ENCODE data around the gene CRYBG1.
"Not testable (repeated sequence)": the region's sequence is repeated elsewhere in the genome, so short reads cannot be mapped to it uniquely, and the experiment has no call there.

Gene CRYBG1

GRCh38 chr6:106588937-106589336 lies 228.4 kb downstream of the CRYBG1 start:
- POLR2A ChIA-PET; H3K4me1 ChIP-seq (ENCODE audit: control extremely low read depth in 1 of 4, control insufficient read depth in 4 of 4, insufficient read depth in 4 of 4, low read length in 3 of 4); H3K4me3 ChIP-seq (ENCODE audit: control insufficient read depth in 1 of 7, extremely low read depth in 1 of 7, insufficient read depth in 4 of 7, low read depth in 2 of 7, low read length in 6 of 7); DNase-seq; H3K27me3 ChIP-seq (replicated peaks in 2 of 5; ENCODE audit: control insufficient read depth in 4 of 5, insufficient read depth in 5 of 5, low read length in 4 of 5); CTCF ChIA-PET; H3K27ac ChIP-seq (ENCODE audit: insufficient read depth in 1 of 2, low read depth in 1 of 2, low read length in 2 of 2, poor library complexity in 1 of 2, severe bottlenecking in 2 of 2); H3K9me3 ChIP-seq (ENCODE audit: control extremely low read depth in 1 of 5, control insufficient read depth in 4 of 5, insufficient read depth in 2 of 5, low read depth in 1 of 5, low read length in 4 of 5): not testable (repeated sequence)
- WGBS (ENCODE audit: insufficient coverage), result 64% methylated on average over 2 of the region's 5 CpGs
- H3K36me3 ChIP-seq (ENCODE audit: control insufficient read depth in 4 of 4, insufficient read depth in 4 of 4, low read length in 3 of 4), result peaks cover 4 to 20% (median 10%) of the 10 kb centered on the region in 4 experiments

DNA sequence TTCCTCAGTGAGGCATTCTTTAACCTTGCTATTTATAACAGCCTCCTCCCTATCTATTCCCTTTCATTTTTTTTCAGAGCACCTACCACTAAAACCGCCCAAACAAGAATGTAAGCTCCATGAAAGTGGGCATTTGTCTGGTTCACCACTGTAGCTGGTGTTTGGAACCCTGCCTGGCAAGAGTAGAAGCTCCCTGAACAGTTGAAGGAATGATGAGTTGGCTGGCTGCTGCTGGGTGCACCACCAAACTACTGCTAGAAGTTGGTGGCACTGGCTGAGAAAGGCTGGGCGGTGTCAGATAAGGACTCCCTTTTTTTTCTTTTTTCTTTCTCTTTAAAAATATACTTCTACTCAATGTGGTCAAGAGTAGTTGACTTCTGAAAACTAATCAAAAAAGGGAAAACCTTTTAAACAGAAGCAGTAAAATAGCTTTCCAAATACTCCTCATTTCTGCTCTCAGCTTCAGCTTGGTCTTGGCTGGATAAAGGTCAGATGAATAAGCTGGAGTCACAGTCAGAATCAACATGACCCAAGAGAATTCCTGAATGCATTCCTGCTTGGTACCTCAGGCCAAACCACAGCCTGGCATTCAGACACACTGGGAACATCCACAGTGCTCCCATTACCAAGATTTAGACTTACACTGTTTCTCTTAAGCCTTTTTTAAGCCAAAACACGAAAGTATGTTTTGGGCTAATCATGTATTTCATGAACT lies 230.8 kb downstream of the CRYBG1 start:
- WGBS (ENCODE audit: insufficient coverage), result 100% methylated on average over 1 of the region's 3 CpGs
- POLR2A ChIA-PET, result no interaction called here
- Histone ChIP-seq H3K9me3 (ENCODE audit: control extremely low read depth in 1 of 5, control insufficient read depth in 4 of 5, insufficient read depth in 2 of 5, low read depth in 1 of 5, low read length in 4 of 5) (no peaks in the 10 kb centered on the region), H3K27me3 (replicated peaks in 2 of 5; ENCODE audit: control insufficient read depth in 4 of 5, insufficient read depth in 5 of 5, low read length in 4 of 5) (no peaks in the 10 kb centered on the region), H3K4me3 (ENCODE audit: control insufficient read depth in 1 of 7, extremely low read depth in 1 of 7, insufficient read depth in 4 of 7, low read depth in 2 of 7, low read length in 6 of 7) (no peak overlapping the region), H3K36me3 (ENCODE audit: control insufficient read depth in 4 of 4, insufficient read depth in 4 of 4, low read length in 3 of 4) (peaks cover 3 to 14% (median 8%) of the 10 kb centered on the region in 4 experiments), H3K4me1 (ENCODE audit: control extremely low read depth in 1 of 4, control insufficient read depth in 4 of 4, insufficient read depth in 4 of 4, low read length in 3 of 4) (no peaks in the 10 kb centered on the region), H3K27ac (ENCODE audit: insufficient read depth in 1 of 2, low read depth in 1 of 2, low read length in 2 of 2, poor library complexity in 1 of 2, severe bottlenecking in 2 of 2) (no peak overlapping the region)
- DNase-seq, result peak in 1 of 3 donors; percentile 10
- CTCF ChIA-PET, result interaction anchor here (1.2 kb wide), 1 partner anchor 27 kb away, joined by 4 read pairs; no protein-coding TSS in a partner anchor

DNA sequence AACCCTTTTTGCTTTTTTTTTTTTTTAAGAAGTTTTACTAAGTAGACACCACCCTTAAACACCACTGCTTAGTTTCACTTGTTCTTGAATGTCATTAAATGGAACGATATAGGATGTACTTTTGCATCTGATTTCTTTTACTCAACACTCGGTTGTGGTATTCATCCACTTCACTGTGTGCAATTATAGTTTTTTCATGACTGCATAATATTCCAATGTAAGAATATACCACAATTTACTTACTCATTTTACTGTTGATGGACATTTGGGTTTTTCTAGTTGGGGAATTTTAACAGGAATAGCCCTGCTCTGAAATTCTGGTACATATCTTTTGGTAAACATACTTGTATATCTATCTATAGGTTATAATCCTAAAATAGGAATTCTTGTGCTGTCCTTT lies 238.9 kb downstream of the CRYBG1 start:
- POLR2A ChIA-PET, result no interaction called here
- CTCF ChIA-PET, result no interaction called here
- no CpG with 5 or more reads among the region's 2 CpGs for WGBS (ENCODE audit: insufficient coverage)

DNA sequence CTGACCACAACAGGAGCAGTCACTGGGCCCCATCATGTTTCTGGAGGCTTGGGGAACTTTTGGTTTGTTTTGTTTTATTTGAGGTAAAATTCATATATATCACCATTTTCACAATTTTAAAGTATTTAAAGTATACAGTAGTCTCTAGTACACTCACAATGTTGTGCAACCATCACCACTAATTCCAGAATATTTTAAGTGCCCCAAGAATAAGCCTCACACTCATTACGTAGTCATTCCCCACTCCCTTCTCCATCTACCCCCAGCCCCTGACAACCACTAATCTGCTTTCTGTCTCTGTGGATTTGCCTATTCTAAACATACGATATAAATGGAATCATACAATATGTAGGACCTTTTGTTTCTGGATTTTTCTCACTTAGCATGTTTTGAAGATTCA lies 239.8 kb downstream of the CRYBG1 start:
- H3K4me1 ChIP-seq (ENCODE audit: control extremely low read depth in 1 of 4, control insufficient read depth in 4 of 4, insufficient read depth in 4 of 4, low read length in 3 of 4), result no peaks in the 10 kb centered on the region
- no peak overlapping the region for H3K4me3 ChIP-seq (ENCODE audit: control insufficient read depth in 1 of 7, extremely low read depth in 1 of 7, insufficient read depth in 4 of 7, low read depth in 2 of 7, low read length in 6 of 7)
- H3K27ac ChIP-seq (ENCODE audit: insufficient read depth in 1 of 2, low read depth in 1 of 2, low read length in 2 of 2, poor library complexity in 1 of 2, severe bottlenecking in 2 of 2), result no peak overlapping the region
- ChIA-PET POLR2A (no interaction called here), CTCF (no interaction called here)
- H3K36me3 ChIP-seq (ENCODE audit: control insufficient read depth in 4 of 4, insufficient read depth in 4 of 4, low read length in 3 of 4), result peaks cover 0 to 11% (median 5%) of the 10 kb centered on the region in 4 experiments
- 100% methylated on average over 1 of the region's 2 CpGs for WGBS (ENCODE audit: insufficient coverage)
- H3K27me3 ChIP-seq (replicated peaks in 2 of 5; ENCODE audit: control insufficient read depth in 4 of 5, insufficient read depth in 5 of 5, low read length in 4 of 5), result no peaks in the 10 kb centered on the region
- DNase-seq, result no peak
- no peaks in the 10 kb centered on the region for H3K9me3 ChIP-seq (ENCODE audit: control extremely low read depth in 1 of 5, control insufficient read depth in 4 of 5, insufficient read depth in 2 of 5, low read depth in 1 of 5, low read length in 4 of 5)

More for the DNA sequence above, 238.9 kb downstream of the CRYBG1 start:
- no peaks in the 10 kb centered on the region for H3K27me3 ChIP-seq (replicated peaks in 2 of 5; ENCODE audit: control insufficient read depth in 4 of 5, insufficient read depth in 5 of 5, low read length in 4 of 5)
- no peak overlapping the region for H3K4me3 ChIP-seq (ENCODE audit: control insufficient read depth in 1 of 7, extremely low read depth in 1 of 7, insufficient read depth in 4 of 7, low read depth in 2 of 7, low read length in 6 of 7)
- peaks cover 0 to 7% (median 2%) of the 10 kb centered on the region in 4 experiments for H3K36me3 ChIP-seq (ENCODE audit: control insufficient read depth in 4 of 4, insufficient read depth in 4 of 4, low read length in 3 of 4)
- no peaks in the 10 kb centered on the region for H3K9me3 ChIP-seq (ENCODE audit: control extremely low read depth in 1 of 5, control insufficient read depth in 4 of 5, insufficient read depth in 2 of 5, low read depth in 1 of 5, low read length in 4 of 5)
- no peaks in the 10 kb centered on the region for H3K4me1 ChIP-seq (ENCODE audit: control extremely low read depth in 1 of 4, control insufficient read depth in 4 of 4, insufficient read depth in 4 of 4, low read length in 3 of 4)
- no peak overlapping the region for H3K27ac ChIP-seq (ENCODE audit: insufficient read depth in 1 of 2, low read depth in 1 of 2, low read length in 2 of 2, poor library complexity in 1 of 2, severe bottlenecking in 2 of 2)
- DNase-seq, result no peak

DNA sequence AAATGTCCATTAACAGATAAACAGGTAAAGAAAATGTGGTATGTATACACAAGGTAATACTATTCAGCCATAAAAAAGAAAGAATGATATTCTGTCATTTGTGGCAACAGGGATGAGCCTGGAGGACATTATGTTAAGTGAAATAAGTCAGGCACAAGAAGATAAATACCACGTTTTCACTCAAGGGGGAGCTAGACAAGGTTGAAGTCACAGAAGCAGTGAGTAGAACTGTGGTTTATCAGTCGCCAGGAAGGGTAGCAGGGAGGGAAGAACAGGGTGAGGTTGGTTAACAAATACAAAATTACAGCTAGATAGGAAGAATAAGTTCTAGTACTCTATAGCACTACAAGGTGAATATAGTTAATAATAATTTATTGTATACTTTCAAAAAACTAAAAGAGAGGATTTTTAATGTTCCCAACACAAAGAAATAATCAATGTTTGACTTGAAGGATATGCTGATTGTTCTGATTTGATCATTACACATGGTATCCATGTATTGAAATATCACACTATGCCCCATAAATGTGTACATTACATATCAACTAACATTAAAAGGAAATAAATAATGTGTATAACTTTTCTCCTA lies 247.7 kb downstream of the CRYBG1 start:
- Histone ChIP-seq H3K27me3 (replicated peaks in 2 of 5; ENCODE audit: control insufficient read depth in 4 of 5, insufficient read depth in 5 of 5, low read length in 4 of 5) (no peaks in the 10 kb centered on the region), H3K4me3 (ENCODE audit: control insufficient read depth in 1 of 7, extremely low read depth in 1 of 7, insufficient read depth in 4 of 7, low read depth in 2 of 7, low read length in 6 of 7) (no peak overlapping the region), H3K36me3 (ENCODE audit: control insufficient read depth in 4 of 4, insufficient read depth in 4 of 4, low read length in 3 of 4) (peaks cover 4 to 7% (median 5%) of the 10 kb centered on the region in 4 experiments), H3K9me3 (ENCODE audit: control extremely low read depth in 1 of 5, control insufficient read depth in 4 of 5, insufficient read depth in 2 of 5, low read depth in 1 of 5, low read length in 4 of 5) (no peaks in the 10 kb centered on the region), H3K4me1 (ENCODE audit: control extremely low read depth in 1 of 4, control insufficient read depth in 4 of 4, insufficient read depth in 4 of 4, low read length in 3 of 4) (no peaks in the 10 kb centered on the region), H3K27ac (ENCODE audit: insufficient read depth in 1 of 2, low read depth in 1 of 2, low read length in 2 of 2, poor library complexity in 1 of 2, severe bottlenecking in 2 of 2) (no peak overlapping the region)
- CTCF ChIA-PET, result interaction anchor here (0.8 to 1.4 kb wide), 6 partner anchors 16 to 382 kb away, joined by 3 to 7 read pairs (median 3); no protein-coding TSS in a partner anchor
- peak; percentile 72 to 82 (median 79) for DNase-seq
- WGBS (ENCODE audit: insufficient coverage), result no CpG with 5 or more reads among the region's 2 CpGs
- POLR2A ChIA-PET, result interaction anchor here (0.6 kb wide), 1 partner anchor 378 kb away, joined by 3 read pairs; no protein-coding TSS in a partner anchor

DNA sequence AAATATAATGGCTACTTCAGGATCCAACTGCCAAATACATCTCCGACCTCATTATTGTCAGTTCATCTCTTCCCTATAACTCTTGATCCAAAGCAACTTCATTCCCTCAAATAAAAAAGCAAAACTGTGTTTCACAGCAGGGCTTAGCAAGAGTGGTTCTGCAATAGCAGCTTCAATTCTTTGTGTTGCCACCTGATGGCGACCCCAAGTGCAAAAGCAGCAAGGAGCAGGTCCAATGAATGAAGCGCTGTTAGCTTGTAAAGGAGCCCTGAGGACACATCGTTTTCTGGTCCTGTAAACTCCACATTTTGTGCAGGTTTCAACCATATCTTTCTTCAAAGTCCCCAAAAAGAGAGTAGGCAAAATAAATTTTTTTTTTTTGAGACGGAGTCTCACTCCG lies 249.2 kb downstream of the CRYBG1 start:
- Histone ChIP-seq H3K27me3 (replicated peaks in 2 of 5; ENCODE audit: control insufficient read depth in 4 of 5, insufficient read depth in 5 of 5, low read length in 4 of 5) (no peaks in the 10 kb centered on the region), H3K9me3 (ENCODE audit: control extremely low read depth in 1 of 5, control insufficient read depth in 4 of 5, insufficient read depth in 2 of 5, low read depth in 1 of 5, low read length in 4 of 5) (no peaks in the 10 kb centered on the region), H3K27ac (ENCODE audit: insufficient read depth in 1 of 2, low read depth in 1 of 2, low read length in 2 of 2, poor library complexity in 1 of 2, severe bottlenecking in 2 of 2) (no peak overlapping the region), H3K4me3 (ENCODE audit: control insufficient read depth in 1 of 7, extremely low read depth in 1 of 7, insufficient read depth in 4 of 7, low read depth in 2 of 7, low read length in 6 of 7) (no peak overlapping the region), H3K36me3 (ENCODE audit: control insufficient read depth in 4 of 4, insufficient read depth in 4 of 4, low read length in 3 of 4) (peaks cover under 1 to 6% (median 4%) of the 10 kb centered on the region in 4 experiments), H3K4me1 (ENCODE audit: control extremely low read depth in 1 of 4, control insufficient read depth in 4 of 4, insufficient read depth in 4 of 4, low read length in 3 of 4) (peaks cover 0 to 5% (median 2%) of the 10 kb centered on the region in 4 experiments)
- ChIA-PET CTCF (interaction anchor here (0.7 to 1.3 kb wide), 7 partner anchors 8 to 370 kb away, joined by 3 to 7 read pairs (median 4); no protein-coding TSS in a partner anchor), POLR2A (interaction anchor here (0.8 kb wide), 1 partner anchor 382 kb away, joined by 6 read pairs; no protein-coding TSS in a partner anchor)
- 77% methylated on average over 6 of the region's 6 CpGs for WGBS (ENCODE audit: insufficient coverage)
- peak; percentile 35 to 60 (median 59) for DNase-seq

DNA sequence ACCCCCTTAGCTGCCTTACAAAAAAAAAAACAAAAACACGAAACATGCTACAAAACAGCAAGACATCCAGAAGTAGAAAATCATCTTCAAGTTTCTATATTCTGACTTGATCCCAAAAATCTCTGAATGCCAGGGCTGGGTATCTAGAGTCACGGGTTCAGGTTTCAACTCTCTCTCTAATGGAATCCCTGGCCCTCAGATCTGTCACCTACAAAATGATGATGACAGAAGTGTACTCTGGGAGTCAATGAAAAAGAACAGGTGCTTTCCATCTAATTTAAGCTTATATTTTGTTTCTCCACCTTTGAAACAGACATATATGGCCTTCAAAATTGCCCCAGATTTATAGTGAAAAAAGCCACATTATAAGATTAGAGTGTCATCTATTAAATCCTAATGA lies 250.5 kb downstream of the CRYBG1 start:
- no peak overlapping the region for H3K4me3 ChIP-seq (ENCODE audit: control insufficient read depth in 1 of 7, extremely low read depth in 1 of 7, insufficient read depth in 4 of 7, low read depth in 2 of 7, low read length in 6 of 7)
- H3K4me1 ChIP-seq (ENCODE audit: control extremely low read depth in 1 of 4, control insufficient read depth in 4 of 4, insufficient read depth in 4 of 4, low read length in 3 of 4), result peaks cover 0 to 5% (median 2%) of the 10 kb centered on the region in 4 experiments
- POLR2A ChIA-PET, result no interaction called here
- DNase-seq, result no peak
- CTCF ChIA-PET, result interaction anchor here (1.2 kb wide), 2 partner anchors 9 to 368 kb away, joined by 3 read pairs; no protein-coding TSS in a partner anchor
- H3K27me3 ChIP-seq (replicated peaks in 2 of 5; ENCODE audit: control insufficient read depth in 4 of 5, insufficient read depth in 5 of 5, low read length in 4 of 5), result no peaks in the 10 kb centered on the region
- no peak overlapping the region for H3K27ac ChIP-seq (ENCODE audit: insufficient read depth in 1 of 2, low read depth in 1 of 2, low read length in 2 of 2, poor library complexity in 1 of 2, severe bottlenecking in 2 of 2)
- H3K36me3 ChIP-seq (ENCODE audit: control insufficient read depth in 4 of 4, insufficient read depth in 4 of 4, low read length in 3 of 4), result peaks cover 0 to 5% (median 2%) of the 10 kb centered on the region in 4 experiments
- no peaks in the 10 kb centered on the region for H3K9me3 ChIP-seq (ENCODE audit: control extremely low read depth in 1 of 5, control insufficient read depth in 4 of 5, insufficient read depth in 2 of 5, low read depth in 1 of 5, low read length in 4 of 5)
- WGBS (ENCODE audit: insufficient coverage), result 100% methylated on average over 2 of the region's 2 CpGs
